Neural progenitor cell (in vitro differentiated cells): Measurements from ENCODE around the gene ARAF.

Experiments
- EZH2 ChIP-seq: fragments of 200-600 bp; sonication (generic); IDR thresholded peaks from 2 replicates; pipeline ENCODE4 v1.6.1; 2017; ENCODE audit warnings: antibody characterized with exemption, mild to moderate bottlenecking, moderate library complexity
- TF ChIP-seq, protein P1 (sequence below): fragments of 200-600 bp; sonication (generic); IDR thresholded peaks from 2 replicates; pipeline ENCODE4 v1.5.1; 2017; ENCODE audit warnings: antibody characterized with exemption, mild to moderate bottlenecking

DNA sequence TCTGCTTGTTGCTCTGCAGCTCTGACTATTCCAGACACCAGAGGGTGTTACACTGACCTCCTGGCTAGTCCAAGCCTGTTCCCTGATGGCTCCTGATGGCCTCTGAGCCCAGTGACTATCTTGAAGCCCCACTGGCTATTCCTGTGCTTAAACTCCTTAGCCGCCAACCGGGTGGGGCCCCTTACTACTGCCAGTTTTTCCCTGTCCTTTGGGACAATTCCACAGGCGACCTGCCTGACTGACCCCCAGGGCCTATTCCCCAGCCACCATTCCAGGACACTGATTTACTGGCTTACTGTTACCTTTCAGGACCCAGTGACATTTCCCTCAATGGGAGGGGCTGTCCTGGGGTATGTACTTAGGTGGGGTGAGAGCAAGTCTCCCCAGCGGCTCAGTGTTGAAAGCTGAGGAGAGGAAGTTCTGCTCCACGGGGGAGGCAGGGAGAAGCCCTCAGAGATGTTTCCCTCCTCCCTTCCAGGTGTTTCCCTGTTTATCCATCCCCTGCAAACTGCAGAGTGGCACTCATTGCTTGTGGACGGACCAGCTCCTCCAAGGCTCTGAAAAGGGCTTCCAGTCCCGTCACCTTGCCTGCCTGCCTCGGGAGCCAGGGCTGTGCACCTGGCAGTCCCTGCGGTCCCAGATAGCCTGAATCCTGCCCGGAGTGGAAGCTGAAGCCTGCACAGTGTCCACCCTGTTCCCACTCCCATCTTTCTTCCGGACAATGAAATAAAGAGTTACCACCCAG, 25.2 kb downstream of the ARAF start:
- no peak for TF ChIP-seq EZH2
- TF ChIP-seq, protein P1, sequence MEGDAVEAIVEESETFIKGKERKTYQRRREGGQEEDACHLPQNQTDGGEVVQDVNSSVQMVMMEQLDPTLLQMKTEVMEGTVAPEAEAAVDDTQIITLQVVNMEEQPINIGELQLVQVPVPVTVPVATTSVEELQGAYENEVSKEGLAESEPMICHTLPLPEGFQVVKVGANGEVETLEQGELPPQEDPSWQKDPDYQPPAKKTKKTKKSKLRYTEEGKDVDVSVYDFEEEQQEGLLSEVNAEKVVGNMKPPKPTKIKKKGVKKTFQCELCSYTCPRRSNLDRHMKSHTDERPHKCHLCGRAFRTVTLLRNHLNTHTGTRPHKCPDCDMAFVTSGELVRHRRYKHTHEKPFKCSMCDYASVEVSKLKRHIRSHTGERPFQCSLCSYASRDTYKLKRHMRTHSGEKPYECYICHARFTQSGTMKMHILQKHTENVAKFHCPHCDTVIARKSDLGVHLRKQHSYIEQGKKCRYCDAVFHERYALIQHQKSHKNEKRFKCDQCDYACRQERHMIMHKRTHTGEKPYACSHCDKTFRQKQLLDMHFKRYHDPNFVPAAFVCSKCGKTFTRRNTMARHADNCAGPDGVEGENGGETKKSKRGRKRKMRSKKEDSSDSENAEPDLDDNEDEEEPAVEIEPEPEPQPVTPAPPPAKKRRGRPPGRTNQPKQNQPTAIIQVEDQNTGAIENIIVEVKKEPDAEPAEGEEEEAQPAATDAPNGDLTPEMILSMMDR: no peak
